Fibroblast of pulmonary artery (primary cell): ENCODE data around the gene PGLYRP3.

Experiments used
- DNase-seq: peaks from one replicate; pipeline ENCODE4 v3.0.0-alpha.2; 2010; ENCODE audit warnings: low read depth
- H3K4me3 ChIP-seq: replicated peaks from 2 replicates; pipeline ENCODE4 v1.5.1; 2011; ENCODE audit warnings: low read depth, mild to moderate bottlenecking, control low read depth, low read length, moderate library complexity
- CTCF ChIP-seq: IDR thresholded peaks from 2 replicates; pipeline ENCODE4 v1.5.1; 2011; ENCODE audit warnings: mild to moderate bottlenecking, control low read depth, low read length, inconsistent platforms; ENCODE audit errors: missing control alignments

Gene PGLYRP3

GRCh38 chr1:153259387-153259786 lies 53.4 kb downstream of the PGLYRP3 start, which contains the start of gene LORICRIN:
Gene LORICRIN, plus strand, starts transcription at chr1:153259687. Its CDS starts 1,263 bp downstream, at chr1:153260950.
- no peak within 1 kb of the TSS for H3K4me3 ChIP-seq
- DNase-seq = no peak
- no peak for TF ChIP-seq CTCF

- no peak for TF ChIP-seq CTCF
- DNase-seq = no peak
- no peak overlapping the region for H3K4me3 ChIP-seq
Measured at GRCh38 chr1:153253693-153254092, 59.1 kb downstream of the PGLYRP3 start.

DNA sequence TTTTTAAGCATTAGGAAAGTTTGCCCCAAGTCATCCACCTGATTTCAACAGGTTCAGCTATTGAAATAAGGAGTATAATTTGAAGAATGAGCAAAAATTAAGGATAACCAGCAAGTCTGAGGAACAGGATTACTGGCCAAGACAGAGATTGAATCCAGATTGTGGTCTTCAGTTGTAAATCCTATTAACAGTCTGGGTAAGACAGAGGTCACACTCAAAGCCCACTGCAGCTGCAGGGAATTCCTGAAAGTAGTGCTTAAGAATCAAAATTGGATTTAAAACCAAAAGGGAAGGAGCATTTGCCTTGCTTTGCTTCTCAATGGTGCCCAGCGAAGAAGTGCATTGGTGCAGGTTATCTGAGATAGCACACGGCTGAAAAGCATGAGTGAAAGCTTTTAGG lies 59.7 kb downstream of the PGLYRP3 start:
- no peak for TF ChIP-seq CTCF
- no peak for DNase-seq

DNA sequence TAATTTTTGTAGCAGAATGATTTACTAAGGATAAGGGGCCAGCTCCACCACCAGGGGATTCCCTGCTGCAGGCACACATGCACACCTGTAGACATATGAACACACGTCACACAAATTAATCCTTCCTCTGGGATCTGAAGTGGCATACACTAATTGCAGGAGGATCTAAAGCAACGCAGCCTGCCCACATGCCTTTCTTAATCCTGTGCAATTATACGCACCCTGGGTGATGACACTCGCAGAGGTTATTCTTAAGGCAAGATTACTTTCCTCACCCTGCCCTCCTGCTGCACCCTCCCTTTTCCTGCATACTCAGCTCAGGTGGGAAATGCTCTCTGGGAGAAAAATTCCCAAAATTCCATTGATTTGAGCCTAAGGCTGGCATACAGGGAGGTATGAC lies 60.8 kb downstream of the PGLYRP3 start:
- no peak overlapping the region for H3K4me3 ChIP-seq
- no peak for TF ChIP-seq CTCF
- DNase-seq = no peak

More for the DNA sequence above, 59.7 kb downstream of the PGLYRP3 start:
- no peak overlapping the region for H3K4me3 ChIP-seq

DNA sequence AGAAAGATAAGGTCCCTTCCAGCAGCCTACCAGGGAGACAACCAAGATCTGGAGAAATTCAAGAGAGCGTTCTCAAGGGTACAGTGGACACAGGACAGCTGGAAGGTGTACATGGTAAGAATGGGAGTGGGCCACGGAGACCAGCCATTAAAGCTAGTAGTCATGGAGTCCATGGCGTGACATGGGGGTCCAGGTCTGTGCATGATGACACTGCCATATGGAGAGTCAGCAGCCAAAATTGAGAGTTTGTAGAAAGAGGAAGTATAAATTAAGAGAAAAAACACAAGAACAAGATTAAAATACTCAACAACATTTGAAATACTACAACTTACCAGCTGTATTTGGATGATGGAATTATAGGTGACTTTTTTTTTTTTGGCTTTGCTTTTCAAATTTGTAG lies 61.2 kb downstream of the PGLYRP3 start:
- no peak overlapping the region for H3K4me3 ChIP-seq
- no peak for DNase-seq
- TF ChIP-seq CTCF = no peak

DNA sequence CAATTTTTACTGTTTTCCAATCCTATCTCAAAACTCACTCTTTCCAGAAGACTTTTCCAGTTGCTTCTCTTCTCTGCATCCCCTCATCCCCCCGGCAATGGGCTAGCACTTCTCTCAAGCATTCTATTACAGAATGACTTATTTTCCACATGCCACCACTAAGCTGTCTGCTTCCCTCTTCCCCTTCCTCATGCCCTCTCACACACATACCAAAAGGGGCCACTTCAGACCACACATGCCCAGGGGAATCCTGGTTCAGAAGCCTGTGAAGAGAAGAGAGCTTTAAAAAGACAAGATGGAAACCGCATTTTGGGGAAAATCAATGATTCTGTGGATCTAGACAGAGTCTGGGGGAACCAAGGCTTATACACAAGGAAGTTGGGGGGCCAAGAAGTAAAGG lies 61.7 kb downstream of the PGLYRP3 start:
- no peak for TF ChIP-seq CTCF
- no peak overlapping the region for H3K4me3 ChIP-seq
- no peak for DNase-seq

DNA sequence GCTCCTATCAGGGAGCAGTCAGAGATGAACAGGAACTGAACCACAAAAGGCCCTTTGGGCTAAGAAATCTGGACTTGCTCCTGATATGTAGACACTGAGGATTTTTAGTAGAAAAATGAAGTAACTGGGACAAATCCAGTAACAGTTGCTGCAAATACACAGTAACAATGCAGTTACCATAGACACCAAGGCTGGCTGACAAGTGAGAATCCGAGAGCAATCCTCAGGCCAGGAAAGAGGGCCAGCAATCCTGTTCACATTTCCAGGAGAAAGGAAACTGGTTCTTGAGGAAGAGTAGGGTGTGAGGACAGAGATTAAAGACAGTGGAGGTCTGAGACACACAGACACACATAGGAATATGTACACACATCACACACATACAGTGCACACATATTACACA lies 62.6 kb downstream of the PGLYRP3 start:
- no peak for DNase-seq
- TF ChIP-seq CTCF = no peak

More for the DNA sequence above, 62.6 kb downstream of the PGLYRP3 start:
- H3K4me3 ChIP-seq = no peak overlapping the region
